Uterus (tissue), 2 donors: Measurements from ENCODE around the gene FATE1.

ENCODE experiments used
- CTCF ChIP-seq, 4 experiments: fragments of 200-600 bp in 2 of 4; fragments of 450-650 bp in 2 of 4; sonication (generic) in 2 of 4; IDR thresholded peaks; one replicate each; pipeline ENCODE4 v1.5.1; 2016 to 2019; ENCODE audit warnings: antibody characterized with exemption in 4 of 4, mild to moderate bottlenecking in 2 of 4, moderate library complexity in 1 of 4
- POLR2A ChIP-seq, 2 donors: fragments of 450-650 bp; IDR thresholded peaks; one replicate each; pipeline ENCODE4 v1.6.1; 2016; ENCODE audit warnings: antibody characterized with exemption in 2 of 2, mild to moderate bottlenecking in 1 of 2, moderate library complexity in 1 of 2

GRCh38 chrX:151701531-151701930 lies 14.3 kb upstream of the FATE1 start:
- TF ChIP-seq CTCF (IDR thresholded peaks at IDR 0.05): no peak
- no peak for TF ChIP-seq POLR2A (IDR thresholded peaks at IDR 0.05)
